IMR-90 (cell line): Measurements from ENCODE around the gene PPP1R37. TPM values are rescaled to one million over a fixed set of nuclear protein-coding genes. Genes with fewer than 3 reads are reported as not detected.

ENCODE experiments used
- ATAC-seq: fragments of 200-7000 bp; cut with Tn5 transposase; 2 replicates; pipeline ENCODE4 v1.9.1; 2020; ENCODE audit warnings: low read depth, mild to moderate bottlenecking, moderate library complexity
- BruUV-seq: library from RNA; stranded (reverse); fragments of 400-500 nt; replicated peaks from 2 replicates; lab custom pipeline; 2021; lab: Mats Ljungman, UMichigan
- CTCF ChIA-PET: fragments of 300-600 bp; formaldehyde crosslinking; extraction: SDS; loops from one replicate; lab custom pipeline; 2021; ENCODE audit warnings: antibody characterized with exemption; lab: Yijun Ruan, JAX
- POLR2A ChIA-PET: fragments of 300-600 bp; sonication (Branson Sonifier 250); formaldehyde crosslinking; loops from one replicate; lab custom pipeline; 2022; ENCODE audit warnings: antibody characterized with exemption; ENCODE audit not compliant: unreplicated experiment; lab: Charles Lee
- DNase-seq: peaks from one replicate; pipeline ENCODE4 v3.0.0; 2013
- H2AFZ ChIP-seq: replicated peaks from 2 replicates; pipeline ENCODE3; 2013; ENCODE audit warnings: low read length, mild to moderate bottlenecking; ENCODE audit not compliant: poor library complexity
- H2AK5ac ChIP-seq: 2 replicates; pipeline ENCODE4 v1.6.1; 2013; ENCODE audit warnings: low read depth, low read length, inconsistent platforms
- H2AK9ac ChIP-seq: replicated peaks from 2 replicates; pipeline ENCODE3; 2013; ENCODE audit warnings: mild to moderate bottlenecking, low read depth, low read length, moderate library complexity; ENCODE audit not compliant: poor library complexity
- H2BK120ac ChIP-seq: 2 replicates; pipeline ENCODE4 v1.6.1; 2013; ENCODE audit warnings: low read depth, low read length, inconsistent platforms
- H2BK15ac ChIP-seq: 3 replicates; pipeline ENCODE4 v1.6.1; 2013; ENCODE audit warnings: low read depth, low read length, inconsistent platforms
- H2BK20ac ChIP-seq: 2 replicates; pipeline ENCODE4 v1.6.1; 2013; ENCODE audit warnings: low read depth, mild to moderate bottlenecking, inconsistent platforms, low read length, moderate library complexity
- H2BK5ac ChIP-seq: 2 replicates; pipeline ENCODE4 v1.6.1; 2013; ENCODE audit warnings: mild to moderate bottlenecking, low read depth, low read length, inconsistent platforms; ENCODE audit not compliant: poor library complexity, severe bottlenecking
- H3K14ac ChIP-seq: replicated peaks from 2 replicates; pipeline ENCODE4 v1.6.1; 2013; ENCODE audit warnings: low read depth, low read length, inconsistent platforms
- H3K18ac ChIP-seq: 2 replicates; pipeline ENCODE4 v1.6.1; 2013; ENCODE audit warnings: low read depth, low read length, control low read depth
- H3K23ac ChIP-seq: 2 replicates; pipeline ENCODE4 v1.6.1; 2013; ENCODE audit warnings: low read depth, low read length, inconsistent platforms
- H3K27ac ChIP-seq: 2 replicates; pipeline ENCODE4 v1.5.1; 2013; ENCODE audit warnings: mild to moderate bottlenecking, control low read depth, low read length; ENCODE audit not compliant: insufficient read depth
- H3K27me3 ChIP-seq: 2 replicates; pipeline ENCODE4 v1.6.1; 2013; ENCODE audit warnings: low read length; ENCODE audit not compliant: control insufficient read depth, insufficient read depth
- H3K36me3 ChIP-seq: 2 replicates; pipeline ENCODE4 v1.6.1; 2013; ENCODE audit warnings: low read length, mixed read lengths; ENCODE audit not compliant: control insufficient read depth, insufficient read depth
- H3K4ac ChIP-seq: 2 replicates; pipeline ENCODE4 v1.6.1; 2013; ENCODE audit warnings: low read depth, low read length, inconsistent platforms
- H3K4me1 ChIP-seq: 2 replicates; pipeline ENCODE4 v1.6.1; 2013; ENCODE audit warnings: low read length, mixed read lengths; ENCODE audit not compliant: control insufficient read depth, insufficient read depth
- H3K4me2 ChIP-seq: 2 replicates; pipeline ENCODE4 v1.6.1; 2013; ENCODE audit warnings: low read depth, mild to moderate bottlenecking, control low read depth, low read length, moderate library complexity
- H3K4me3 ChIP-seq: 2 replicates; pipeline ENCODE4 v1.5.1; 2013; ENCODE audit warnings: low read depth, mild to moderate bottlenecking, control low read depth, low read length, moderate library complexity; ENCODE audit not compliant: insufficient read depth
- H3K56ac ChIP-seq: 2 replicates; pipeline ENCODE4 v1.6.1; 2013; ENCODE audit warnings: low read length, inconsistent platforms; ENCODE audit not compliant: insufficient read depth; ENCODE audit errors: extremely low read depth
- H3K79me1 ChIP-seq, 2 experiments: 2 replicates each; pipeline ENCODE4 v1.6.1; 2013; ENCODE audit warnings: low read length in 2 of 2, inconsistent platforms in 1 of 2, low read depth in 1 of 2
- H3K9ac ChIP-seq: 2 replicates; pipeline ENCODE4 v1.6.1; 2013; ENCODE audit warnings: low read depth, low read length, control low read depth
- H3K9me1 ChIP-seq: 2 replicates; pipeline ENCODE4 v1.6.1; 2013; ENCODE audit warnings: low read length, inconsistent platforms; ENCODE audit not compliant: insufficient read depth
- H3K9me3 ChIP-seq: 2 replicates; pipeline ENCODE4 v1.6.1; 2013; ENCODE audit warnings: low read length; ENCODE audit not compliant: control insufficient read depth, insufficient read depth
- H4K20me1 ChIP-seq: 2 replicates; pipeline ENCODE4 v1.6.1; 2013; ENCODE audit warnings: low read length, inconsistent platforms; ENCODE audit not compliant: insufficient read depth
- H4K5ac ChIP-seq: 2 replicates; pipeline ENCODE4 v1.6.1; 2013; ENCODE audit warnings: mild to moderate bottlenecking, low read depth, low read length, control low read depth
- H4K8ac ChIP-seq, 2 experiments: 2 replicates each; pipeline ENCODE4 v1.6.1; 2013; ENCODE audit warnings: low read depth in 2 of 2, low read length in 2 of 2, control low read depth in 1 of 2, inconsistent platforms in 1 of 2
- H4K91ac ChIP-seq: 2 replicates; pipeline ENCODE4 v1.6.1; 2013; ENCODE audit warnings: low read depth, low read length, inconsistent platforms; ENCODE audit not compliant: insufficient read depth
- CEBPB ChIP-seq: IDR thresholded peaks from 2 replicates; pipeline ENCODE4 v1.6.1; 2012; ENCODE audit warnings: low read depth, low read length, improper control_type of control experiment
- CHD1 ChIP-seq: IDR thresholded peaks from 2 replicates; pipeline ENCODE4 v1.6.1; 2012; ENCODE audit warnings: low read depth, low read length, improper control_type of control experiment
- ELK1 ChIP-seq: fragments of 150-350 bp; IDR thresholded peaks from 2 replicates; pipeline ENCODE4 v1.6.1; 2016; ENCODE audit warnings: low read depth, mild to moderate bottlenecking, low read length, moderate library complexity, borderline replicate concordance
- FOS ChIP-seq: fragments of 150-350 bp; IDR thresholded peaks from 2 replicates; pipeline ENCODE4 v1.6.1; 2016; ENCODE audit warnings: low read depth, low read length
- MXI1 ChIP-seq: IDR thresholded peaks from 2 replicates; pipeline ENCODE4 v1.6.1; 2012; ENCODE audit warnings: low read depth, mild to moderate bottlenecking, low read length, moderate library complexity, borderline replicate concordance
- NFE2L2 ChIP-seq: fragments of 150-350 bp; IDR thresholded peaks from 2 replicates; pipeline ENCODE4 v1.6.1; 2016; ENCODE audit warnings: low read depth, mild to moderate bottlenecking, low read length
- POLR2A ChIP-seq: IDR thresholded peaks from 2 replicates; pipeline ENCODE4 v1.6.1; 2012; ENCODE audit warnings: mild to moderate bottlenecking, low read depth, low read length
- RAD21 ChIP-seq: IDR thresholded peaks from 2 replicates; pipeline ENCODE4 v1.6.1; 2012; ENCODE audit warnings: low read length, improper control_type of control experiment
- RCOR1 ChIP-seq: IDR thresholded peaks from 2 replicates; pipeline ENCODE4 v1.6.1; 2012; ENCODE audit warnings: mild to moderate bottlenecking, low read length, improper control_type of control experiment; ENCODE audit not compliant: insufficient replicate concordance
- RFX5 ChIP-seq: IDR thresholded peaks from 2 replicates; pipeline ENCODE4 v1.8.0; 2012; ENCODE audit warnings: low read depth, mild to moderate bottlenecking, low read length, moderate library complexity
- SMC3 ChIP-seq: fragments of 150-350 bp; IDR thresholded peaks from 2 replicates; pipeline ENCODE4 v1.6.1; 2016; ENCODE audit warnings: low read depth, mild to moderate bottlenecking, antibody characterized with exemption, low read length, moderate library complexity
- WGBS, 2 experiments: methylation state at CpG; one replicate each; pipeline versions ENCODE4 v1.1.5 to v1.1.7; 2013; ENCODE audit warnings: missing lambda C conversion rate in 2 of 2; ENCODE audit not compliant: insufficient read length in 1 of 2; ENCODE audit errors: extremely low coverage in 2 of 2; 5-methylcytosine and 5-hydroxymethylcytosine counted together
- dilution Hi-C: fragments of 300-500 bp; cut with HindIII; formaldehyde crosslinking; loops from one replicate; pipeline ENCODE4 v1.14.3; 2018; ENCODE audit warnings: low sequenced_read_pairs; ENCODE audit not compliant: unreplicated experiment
- in situ Hi-C: fragments of 300-500 bp; cut with MboI; formaldehyde crosslinking; loops from 3 replicates; pipeline ENCODE4 v1.14.3; 2019; ENCODE audit warnings: low sequenced_read_pairs, inconsistent platforms, mixed read lengths
- intact Hi-C: fragments of 100-400 bp; cut with micrococcal nuclease; formaldehyde crosslinking; loops from 2 replicates; pipeline ENCODE4 v1.10.0; 2022
- polyA plus RNA-seq, 3 experiments: library from polyadenylated mRNA; depleted of rRNA; stranded (reverse); fragments of >200 nt; gene quantifications; 2 replicates each; pipeline ENCODE4 v1.2.3, GENCODE V29; 2012; ENCODE audit warnings: low replicate concordance in 1 of 3
- total RNA-seq: library from RNA; depleted of rRNA; stranded (reverse); fragments of >200 nt; gene quantifications from 2 replicates; pipeline ENCODE4 v1.2.3, GENCODE V29; 2012
- TF ChIP-seq, protein P1 (sequence below): conservative IDR thresholded peaks from 2 replicates; pipeline ENCODE4 v1.5.1; 2012; ENCODE audit warnings: mild to moderate bottlenecking, low read depth, low read length, improper control_type of control experiment

Gene PPP1R37
- total and polyA plus RNA-seq, 2 of the 4 experiments (the other 2 are of a cell fraction) = 13.1 to 18.5 TPM

DNA sequence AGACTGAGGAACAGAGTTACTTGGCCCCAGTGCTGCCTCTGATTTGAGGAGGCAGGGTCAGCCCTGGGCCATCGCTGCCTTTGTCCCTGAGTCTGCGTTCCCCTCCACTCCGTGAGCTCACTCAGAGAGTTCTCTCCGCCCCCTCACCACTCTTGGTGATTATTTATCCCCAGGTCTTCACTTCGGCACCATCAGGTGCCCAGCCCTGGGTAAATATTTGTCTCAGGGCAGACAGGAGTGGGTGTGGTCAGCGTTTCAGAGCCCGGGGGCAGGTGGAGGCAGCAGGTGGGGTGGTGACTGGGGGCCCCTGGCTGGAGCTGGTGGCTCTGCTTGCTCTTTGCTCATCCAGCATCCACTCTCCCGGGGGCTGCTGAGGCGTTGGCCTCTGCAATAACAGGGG, 20.6 kb downstream of the PPP1R37 start:
- no TSS peak for BruUV-seq
- TF ChIP-seq SMC3 (no peak), FOS (no peak), RCOR1 (no peak), POLR2A (no peak), CHD1 (no peak), MXI1 (no peak), ELK1 (no peak), RAD21 (no peak), RFX5 (no peak), NFE2L2 (no peak), CEBPB (no peak)
- TF ChIP-seq, protein P1, sequence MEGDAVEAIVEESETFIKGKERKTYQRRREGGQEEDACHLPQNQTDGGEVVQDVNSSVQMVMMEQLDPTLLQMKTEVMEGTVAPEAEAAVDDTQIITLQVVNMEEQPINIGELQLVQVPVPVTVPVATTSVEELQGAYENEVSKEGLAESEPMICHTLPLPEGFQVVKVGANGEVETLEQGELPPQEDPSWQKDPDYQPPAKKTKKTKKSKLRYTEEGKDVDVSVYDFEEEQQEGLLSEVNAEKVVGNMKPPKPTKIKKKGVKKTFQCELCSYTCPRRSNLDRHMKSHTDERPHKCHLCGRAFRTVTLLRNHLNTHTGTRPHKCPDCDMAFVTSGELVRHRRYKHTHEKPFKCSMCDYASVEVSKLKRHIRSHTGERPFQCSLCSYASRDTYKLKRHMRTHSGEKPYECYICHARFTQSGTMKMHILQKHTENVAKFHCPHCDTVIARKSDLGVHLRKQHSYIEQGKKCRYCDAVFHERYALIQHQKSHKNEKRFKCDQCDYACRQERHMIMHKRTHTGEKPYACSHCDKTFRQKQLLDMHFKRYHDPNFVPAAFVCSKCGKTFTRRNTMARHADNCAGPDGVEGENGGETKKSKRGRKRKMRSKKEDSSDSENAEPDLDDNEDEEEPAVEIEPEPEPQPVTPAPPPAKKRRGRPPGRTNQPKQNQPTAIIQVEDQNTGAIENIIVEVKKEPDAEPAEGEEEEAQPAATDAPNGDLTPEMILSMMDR = no peak
- no peak overlapping the region for H3K14ac ChIP-seq
- no peak overlapping the region for H2BK20ac ChIP-seq
- in situ Hi-C loops = no loop called here
- no peak overlapping the region for H2BK120ac ChIP-seq
- ChIA-PET POLR2A (no interaction called here), CTCF (interaction anchor here (0.5 kb wide), 1 partner anchor 372 kb away, joined by 6 read pairs; no protein-coding TSS in a partner anchor)
- H3K27me3 ChIP-seq = no peaks in the 10 kb centered on the region
- no peak overlapping the region for H3K27ac ChIP-seq
- no peak overlapping the region for H3K4ac ChIP-seq
- H2BK5ac ChIP-seq = no peak overlapping the region
- H2BK15ac ChIP-seq = no peak overlapping the region
- H4K91ac ChIP-seq = no peak overlapping the region
- H3K9me3 ChIP-seq = no peaks in the 10 kb centered on the region
- H2AK5ac ChIP-seq = no peak overlapping the region
- H3K9ac ChIP-seq = no peak overlapping the region
- no peak overlapping the region for H3K18ac ChIP-seq
- no peak overlapping the region for H3K23ac ChIP-seq
- no peak overlapping the region for H2AFZ ChIP-seq
- H4K20me1 ChIP-seq = peaks cover 96% of the 10 kb centered on the region
- peaks cover 39% of the 10 kb centered on the region for H3K9me1 ChIP-seq
- no peak overlapping the region for H2AK9ac ChIP-seq
- dilution Hi-C loops = no loop called here
- DNase-seq (no peak), ATAC-seq (no peak)
- peaks cover 6% of the 10 kb centered on the region for H3K36me3 ChIP-seq
- no peak overlapping the region for H4K8ac ChIP-seq
- H3K4me3 ChIP-seq = no peak overlapping the region
- H3K56ac ChIP-seq = no peak overlapping the region
- intact Hi-C loops = no loop called here
- WGBS, 2 experiments = 89% methylated on average over 3 of the region's 9 CpGs; no CpG with 5 or more reads in 1 of the 2 experiments
- H3K79me1 ChIP-seq = peaks cover 45 to 97% of the 10 kb centered on the region in 2 experiments; a peak in 3 of 4 replicates
- no peak overlapping the region for H4K5ac ChIP-seq
- peaks cover 5% of the 10 kb centered on the region; the same call in 1 of the 2 replicates for H3K4me1 ChIP-seq
- H3K4me2 ChIP-seq = no peak overlapping the region
